ENCODE data around the gene PTPRM. TPM values are rescaled to one million over a fixed set of nuclear protein-coding genes. Genes with fewer than 3 reads are reported as not detected.

PTPRM gene
- polyA plus RNA-seq, 1 donor: 85.4 TPM

- DNase-seq (ENCODE audit: low read depth): no peak
Observed at GRCh38 chr18:7755753-7756475, 188.8 kb downstream of the PTPRM start.

- no peak for DNase-seq (ENCODE audit: low read depth)
Observed at GRCh38 chr18:7757175-7757574, 190.1 kb downstream of the PTPRM start.

GRCh38 chr18:7758764-7759163 lies 191.6 kb downstream of the PTPRM start:
- DNase-seq (ENCODE audit: low read depth): no peak

GRCh38 chr18:7760967-7761948 lies 194.1 kb downstream of the PTPRM start:
- no peak for DNase-seq (ENCODE audit: low read depth)

GRCh38 chr18:7764405-7764804 lies 197.3 kb downstream of the PTPRM start:
- no peak for DNase-seq (ENCODE audit: low read depth)

GRCh38 chr18:7766346-7766745 lies 199.2 kb downstream of the PTPRM start:
- DNase-seq (ENCODE audit: low read depth): no peak

- DNase-seq (ENCODE audit: low read depth): no peak
Observed at GRCh38 chr18:7766817-7767216, 199.7 kb downstream of the PTPRM start.

GRCh38 chr18:7770908-7771307 lies 203.8 kb downstream of the PTPRM start:
- no peak for DNase-seq (ENCODE audit: low read depth)

- peak; percentile 38 for DNase-seq (ENCODE audit: low read depth)
Observed at GRCh38 chr18:7772510-7772888, 205.4 kb downstream of the PTPRM start.

- DNase-seq (ENCODE audit: low read depth): no peak
Observed at GRCh38 chr18:7772951-7773350, 205.8 kb downstream of the PTPRM start.

- no peak for DNase-seq (ENCODE audit: low read depth)
Observed at GRCh38 chr18:7775128-7775527, 208.0 kb downstream of the PTPRM start.

- DNase-seq (ENCODE audit: low read depth): no peak
Observed at GRCh38 chr18:7775843-7776242, 208.7 kb downstream of the PTPRM start.

GRCh38 chr18:7778181-7778580 lies 211.1 kb downstream of the PTPRM start:
- DNase-seq (ENCODE audit: low read depth): no peak

- no peak for DNase-seq (ENCODE audit: low read depth)
Observed at GRCh38 chr18:7779211-7779610, 212.1 kb downstream of the PTPRM start.

GRCh38 chr18:7784171-7784570 lies 217.1 kb downstream of the PTPRM start:
- no peak for DNase-seq (ENCODE audit: low read depth)

GRCh38 chr18:7786569-7786968 lies 219.5 kb downstream of the PTPRM start:
- no peak for DNase-seq (ENCODE audit: low read depth)

GRCh38 chr18:7787339-7787738 lies 220.2 kb downstream of the PTPRM start:
- DNase-seq (ENCODE audit: low read depth): no peak

GRCh38 chr18:7789856-7790552 lies 222.9 kb downstream of the PTPRM start:
- DNase-seq (ENCODE audit: low read depth): no peak

GRCh38 chr18:7793100-7793499 lies 226.0 kb downstream of the PTPRM start:
- no peak for DNase-seq (ENCODE audit: low read depth)

GRCh38 chr18:7803956-7804469 lies 236.9 kb downstream of the PTPRM start:
- DNase-seq (ENCODE audit: low read depth): no peak

GRCh38 chr18:7805096-7805495 lies 238.0 kb downstream of the PTPRM start:
- DNase-seq (ENCODE audit: low read depth): no peak

- DNase-seq (ENCODE audit: low read depth): no peak
Observed at GRCh38 chr18:7805880-7806279, 238.8 kb downstream of the PTPRM start.

Measured in forelimb muscle (tissue), 1 donor.